ENCODE data around the gene CASZ1.
A peak's percentile ranks its signal among the peaks of the same experiment; 100 is the strongest.

The CASZ1 gene

DNA sequence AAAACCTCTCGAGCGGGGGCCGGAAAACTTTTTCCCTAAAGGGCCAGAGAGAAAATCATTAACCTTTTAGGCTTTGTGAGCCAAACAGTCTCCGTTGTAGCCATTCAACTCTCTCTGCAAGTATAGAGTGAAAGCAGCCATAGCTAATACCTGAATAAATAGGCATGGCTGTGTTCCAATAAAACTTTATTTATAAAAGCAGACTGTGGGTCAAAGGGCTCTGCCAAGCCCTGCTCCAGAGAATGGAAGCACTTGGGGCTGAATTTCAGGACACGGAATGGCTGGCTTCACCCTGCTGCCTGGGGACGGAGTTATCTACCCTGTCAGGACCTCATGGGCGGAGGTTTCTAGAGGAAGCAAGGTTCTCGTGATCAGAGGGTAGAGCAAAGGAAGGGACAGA is 92.7 kb downstream of the CASZ1 start:
- no peak for DNase-seq

DNA sequence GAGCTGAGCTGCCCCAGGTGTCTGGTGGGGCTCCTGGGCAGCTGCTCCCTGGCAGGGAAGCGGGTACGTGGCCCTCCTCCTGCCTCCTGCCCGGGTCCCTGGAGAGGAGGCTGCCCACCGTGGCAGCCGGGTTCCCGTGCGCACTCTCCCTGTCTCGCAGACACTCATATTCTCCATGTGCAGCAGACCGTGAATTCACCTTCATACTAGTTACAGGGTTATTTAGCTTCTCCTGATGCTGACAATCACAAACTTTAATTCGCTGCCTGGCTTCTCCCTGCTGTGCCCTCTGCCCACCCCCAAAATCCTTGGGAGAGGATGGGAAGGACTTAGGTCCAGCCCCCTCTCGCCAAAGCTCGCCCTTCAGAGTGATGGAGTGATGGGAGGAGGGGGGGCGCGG is 95.3 kb downstream of the CASZ1 start:
- peak; percentile 93 for DNase-seq

DNA sequence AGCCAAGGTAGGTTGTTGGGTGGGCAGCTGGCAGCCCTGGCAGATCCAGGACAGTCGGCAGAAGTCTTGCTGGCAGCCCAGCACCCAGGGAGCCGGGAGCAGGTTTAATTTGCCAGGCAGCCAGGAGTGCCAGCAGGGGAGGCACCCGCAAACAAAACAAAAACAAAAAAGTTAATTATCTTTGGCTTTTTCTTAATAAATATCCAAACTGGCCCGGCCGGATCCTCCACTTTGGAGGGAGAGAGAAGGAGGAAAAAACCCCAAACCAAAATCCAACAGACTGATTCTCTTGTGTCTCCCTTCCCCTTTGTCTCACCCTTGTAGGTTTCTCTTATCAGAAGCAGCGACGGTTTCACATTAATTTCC is 97.0 kb downstream of the CASZ1 start:
- no peak for DNase-seq

DNA sequence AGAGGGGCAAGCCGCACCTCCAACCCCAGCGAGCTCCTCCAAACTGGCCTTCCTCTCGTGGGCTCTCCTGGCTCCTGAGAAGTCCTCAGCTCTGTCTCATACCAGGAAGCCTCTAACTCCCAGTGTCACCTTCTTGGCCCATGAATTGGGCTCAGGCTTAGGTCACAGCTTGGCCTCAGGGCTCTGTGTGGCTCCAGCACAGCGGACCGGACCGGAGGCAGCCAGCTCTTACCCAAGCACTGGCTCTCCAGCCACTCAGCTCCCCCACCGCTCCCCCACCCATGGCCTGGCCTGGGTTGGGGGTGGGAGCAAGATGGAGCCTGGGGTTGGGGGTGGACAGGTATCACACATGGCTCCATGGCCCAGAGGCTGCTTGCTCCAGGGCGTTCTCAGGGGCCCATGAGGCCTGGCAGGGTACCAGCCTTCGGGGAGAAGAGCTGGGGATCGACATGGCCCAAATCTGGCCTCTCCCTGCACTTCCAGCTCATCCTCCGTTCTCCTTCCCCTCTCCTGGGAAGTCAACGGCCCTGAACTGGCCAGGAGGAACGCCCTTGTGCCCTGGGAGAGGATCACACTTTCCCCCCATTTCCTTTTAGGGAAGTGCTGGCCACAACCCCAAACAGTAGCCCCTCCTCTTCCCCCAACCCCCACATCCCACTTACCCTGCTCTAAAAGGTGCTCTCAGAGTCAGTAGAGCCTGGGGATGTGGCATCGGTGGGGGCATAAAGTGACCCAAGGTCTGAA is 97.5 kb downstream of the CASZ1 start:
- DNase-seq: no peak

DNA sequence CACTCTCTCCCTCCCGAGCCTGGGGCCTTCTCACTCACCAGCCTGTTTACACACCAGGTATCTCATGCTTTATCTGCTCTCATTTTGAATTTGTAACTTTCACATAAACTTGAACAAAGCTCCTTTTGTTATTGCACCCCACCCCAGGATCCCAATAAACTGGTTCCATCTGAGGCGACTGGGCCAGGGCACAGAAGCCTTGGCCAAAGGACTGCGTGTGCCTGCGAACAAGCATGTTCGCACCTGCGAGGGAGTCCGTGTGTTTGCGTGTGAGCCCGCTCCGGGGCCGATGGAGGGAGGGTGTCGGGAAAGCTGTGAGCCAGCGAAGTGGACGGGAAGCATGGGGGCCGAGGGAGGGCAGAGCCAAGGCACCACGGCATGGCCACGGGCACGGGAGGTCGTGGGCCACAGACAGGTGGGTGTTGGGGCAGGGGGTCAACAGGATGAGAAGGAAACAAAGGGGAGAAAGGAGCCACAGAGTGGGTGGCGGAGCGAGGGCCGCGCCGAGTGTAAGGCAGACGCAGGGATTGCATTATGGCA is 98.8 kb downstream of the CASZ1 start:
- no peak for DNase-seq

DNA sequence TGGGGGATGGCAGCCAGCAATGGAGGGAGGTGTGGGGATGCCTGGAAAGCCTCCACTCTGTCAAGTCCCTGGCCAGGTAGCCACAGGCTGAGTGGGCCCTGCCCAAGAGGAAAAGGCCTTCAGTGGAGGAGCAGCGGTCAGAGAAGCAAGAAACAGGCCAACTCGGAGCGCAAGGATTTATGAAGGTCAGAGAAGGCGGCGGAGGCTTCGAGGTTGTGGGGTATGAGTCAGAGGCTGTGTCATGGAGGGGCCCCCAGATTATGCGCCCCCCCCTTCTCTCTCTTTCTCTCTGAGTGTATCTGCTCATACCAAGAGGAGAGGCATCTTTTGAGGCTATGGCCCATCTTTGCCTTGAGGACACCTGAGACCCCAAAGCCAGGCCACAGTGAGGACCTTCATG is 99.5 kb downstream of the CASZ1 start:
- no peak for DNase-seq

DNA sequence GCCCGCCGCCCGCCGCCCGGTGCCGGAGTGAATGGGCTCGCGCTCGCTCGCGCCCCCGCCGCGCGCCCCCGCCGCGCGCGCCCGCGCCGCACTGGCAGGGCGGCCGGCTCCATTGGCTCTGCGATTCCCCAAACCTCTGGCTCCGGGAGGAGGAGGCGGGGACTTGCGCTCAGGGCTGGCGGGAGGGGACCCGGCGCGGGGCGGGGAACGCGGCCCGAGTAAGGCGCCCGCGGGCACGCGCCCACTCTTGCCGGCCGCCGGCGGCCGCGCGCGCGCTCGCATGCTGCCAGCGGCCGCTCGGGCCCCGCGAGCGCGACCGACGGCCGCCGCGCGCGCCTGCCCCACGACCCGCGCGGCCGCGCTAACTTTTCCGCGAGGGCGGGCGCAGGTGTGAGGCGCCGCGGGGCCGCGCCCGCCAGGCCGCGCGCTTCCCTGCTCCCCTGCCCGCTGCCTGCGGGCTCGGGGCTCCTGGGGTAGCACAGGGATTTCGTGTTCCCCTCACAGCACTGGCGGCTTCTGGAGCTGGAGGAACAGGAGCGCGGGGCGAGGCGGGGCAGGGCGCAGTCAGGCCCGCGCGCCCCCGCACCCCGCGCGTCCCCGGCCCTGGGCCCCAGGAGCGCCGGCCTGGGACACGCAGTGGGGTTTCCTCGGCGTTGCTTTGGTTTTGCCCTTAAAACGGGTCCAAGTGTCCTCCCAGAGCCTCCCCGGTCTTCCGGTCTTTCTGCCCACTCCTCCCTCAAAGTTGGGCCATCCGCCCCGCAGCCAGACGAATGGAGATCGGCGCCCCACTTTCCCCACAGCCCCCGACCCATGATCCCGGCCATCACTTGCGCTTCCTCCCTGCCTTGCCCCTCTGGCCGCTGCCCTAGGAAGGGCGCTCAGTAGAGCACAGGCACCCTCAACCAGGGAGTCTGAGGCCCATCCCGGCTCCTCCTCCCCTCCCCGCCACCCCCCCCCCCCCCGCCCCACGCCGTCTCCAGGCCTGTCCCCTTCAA is 101.5 kb downstream of the CASZ1 start:
- peak; percentile 98 for DNase-seq

DNA sequence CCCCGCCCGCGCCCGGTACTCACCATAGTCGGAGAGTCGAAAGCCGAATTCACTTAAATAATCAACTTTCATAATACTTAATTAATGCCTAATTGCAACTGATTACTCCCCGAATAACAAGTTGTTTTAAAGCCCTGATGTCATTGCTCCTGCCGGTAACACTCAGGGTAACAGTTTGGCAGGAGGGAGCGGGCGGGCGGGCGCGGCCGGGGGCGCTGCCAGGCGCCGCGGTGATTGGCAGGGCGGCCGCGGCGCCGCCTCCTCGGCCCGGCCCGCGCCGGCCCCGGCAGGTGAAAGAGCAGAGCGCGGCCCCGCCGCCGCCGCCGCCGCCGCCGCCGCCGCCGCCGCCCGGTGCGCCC is 102.2 kb downstream of the CASZ1 start:
- peak; percentile 98 for DNase-seq

DNA sequence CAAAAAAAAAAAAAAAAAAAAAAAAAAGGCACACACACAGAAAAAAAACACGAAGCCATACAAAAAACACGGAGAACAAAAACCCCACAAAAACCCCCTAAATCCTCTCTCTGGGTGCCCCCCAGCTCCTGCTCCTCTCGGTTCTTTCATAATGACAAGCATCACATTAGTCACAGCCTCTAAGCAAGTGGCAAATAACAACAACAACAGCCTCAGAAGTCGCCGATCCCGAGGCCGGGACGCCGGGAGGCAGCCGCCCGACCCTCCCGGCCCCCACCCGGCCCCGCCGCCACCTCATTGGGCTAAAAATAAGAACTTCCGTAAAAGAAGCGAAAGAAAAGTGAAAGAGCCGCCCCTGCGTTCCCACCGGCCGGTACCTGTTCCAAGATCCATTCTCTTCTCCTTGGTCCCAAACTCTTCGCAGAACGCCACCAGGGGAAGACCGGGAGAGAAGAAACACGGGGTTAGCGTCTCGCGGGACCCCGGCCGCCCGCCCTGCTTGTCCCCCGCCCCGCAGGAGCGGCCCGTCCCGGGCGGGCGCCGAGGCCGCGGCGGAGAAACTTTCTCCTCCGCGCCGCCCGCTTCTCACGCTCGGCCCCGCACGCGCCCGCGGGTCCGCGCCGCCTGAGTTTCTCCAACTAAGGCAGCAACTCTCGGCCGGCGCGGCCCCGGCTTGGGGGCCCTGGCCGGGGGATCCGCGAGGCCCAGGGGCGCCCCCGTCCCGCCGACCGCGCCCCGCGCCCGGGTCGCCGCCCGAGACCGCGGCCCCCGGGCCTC is 102.8 kb downstream of the CASZ1 start:
- DNase-seq: peak; percentile 85

DNA sequence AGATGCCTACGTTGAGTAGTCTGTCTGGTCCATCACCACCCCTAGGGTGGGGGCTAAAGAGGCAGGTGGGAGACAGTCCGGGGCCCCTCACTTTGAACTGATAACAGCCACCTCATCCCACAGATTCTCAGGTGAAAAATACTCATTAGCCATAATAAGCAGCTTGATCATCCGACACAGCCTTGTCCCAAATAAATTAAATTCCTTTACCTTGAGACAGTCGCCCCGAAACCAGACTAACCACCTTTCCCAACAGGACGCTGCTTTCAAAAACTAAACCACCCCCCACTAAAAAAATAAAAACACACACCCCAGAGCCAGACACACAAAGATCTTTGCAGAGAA is 103.3 kb downstream of the CASZ1 start:
- no peak for DNase-seq

DNA sequence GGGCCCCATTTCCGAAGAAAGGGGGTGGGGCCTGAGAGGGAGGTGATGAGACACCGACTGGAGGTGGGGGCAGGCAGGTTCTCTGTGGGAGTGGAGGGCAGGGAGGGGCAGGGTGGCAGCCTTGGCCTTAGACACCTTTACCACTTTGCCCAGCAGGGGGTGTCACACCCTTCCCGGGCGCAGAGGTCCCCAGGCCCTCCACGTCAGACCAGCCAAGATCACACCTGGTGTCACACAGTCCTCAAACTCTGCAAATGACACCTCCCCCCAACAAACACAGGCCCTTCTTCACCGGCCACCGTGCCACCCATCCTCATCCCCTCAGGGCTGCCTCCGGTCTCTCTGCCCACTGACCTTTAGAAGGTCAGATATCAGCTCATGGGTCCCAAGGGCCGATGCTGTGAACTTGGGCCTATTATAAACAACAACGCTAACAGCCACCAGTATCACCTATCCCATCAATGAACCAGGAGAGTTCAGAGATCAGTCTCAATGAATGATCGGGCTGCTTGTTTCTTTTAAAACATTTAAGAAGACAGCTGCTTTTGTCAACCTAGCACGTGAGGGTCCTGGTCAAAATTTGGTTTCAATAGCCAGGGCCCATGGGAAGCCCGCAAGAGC is 103.9 kb downstream of the CASZ1 start:
- peak; percentile 96 for DNase-seq

DNA sequence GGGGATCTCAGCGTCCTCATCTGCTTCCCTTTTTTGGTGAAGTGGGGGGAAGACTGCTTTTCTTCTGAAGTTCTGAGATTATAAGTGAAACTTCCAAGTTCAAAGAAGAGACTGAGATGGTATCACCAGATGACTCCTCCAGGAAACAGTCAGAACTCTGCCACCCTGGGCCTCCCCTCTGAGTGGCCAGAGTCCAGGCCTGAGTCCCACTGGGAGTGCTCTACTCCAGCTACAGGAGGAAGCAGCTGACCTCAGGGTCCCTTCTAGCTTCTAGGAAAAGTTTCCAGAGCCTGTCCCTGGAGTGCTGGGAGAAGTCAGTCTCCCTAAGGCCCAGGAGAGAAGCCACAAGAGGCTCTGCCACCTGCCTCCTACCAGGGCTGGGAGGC is 104.7 kb downstream of the CASZ1 start:
- no peak for DNase-seq

DNA sequence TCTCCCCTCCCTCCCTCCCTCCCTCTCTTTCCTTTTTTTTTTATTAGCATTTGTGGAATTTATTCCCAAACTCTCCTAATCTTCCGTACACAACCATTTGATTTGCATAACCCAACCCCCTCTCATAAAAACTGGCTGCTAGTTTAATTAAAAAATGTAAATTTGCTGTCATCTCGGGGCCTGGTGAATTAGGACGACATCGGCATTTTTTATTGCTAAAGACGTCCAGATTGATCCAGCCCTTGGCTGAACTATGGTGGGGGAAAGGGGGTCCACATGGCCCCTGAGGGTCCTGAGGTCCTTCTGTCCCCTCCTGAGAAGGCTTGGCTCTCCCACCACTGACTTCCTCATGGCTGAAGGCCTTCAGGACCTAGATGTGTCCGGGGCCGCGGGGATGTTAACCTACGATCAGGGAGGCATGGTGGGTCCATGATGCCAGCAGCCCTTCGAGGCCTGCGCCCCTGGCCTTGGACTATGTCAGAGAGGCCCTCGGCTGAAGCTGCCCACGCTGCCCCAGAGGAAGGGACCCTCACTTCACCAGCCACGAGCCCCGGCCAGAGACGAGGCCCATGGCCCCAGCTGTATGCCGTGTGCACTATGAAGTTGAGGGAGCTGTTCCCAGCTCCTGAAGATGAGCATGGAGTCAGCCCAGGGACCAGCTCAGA is 105.2 kb downstream of the CASZ1 start:
- no peak for DNase-seq

DNA sequence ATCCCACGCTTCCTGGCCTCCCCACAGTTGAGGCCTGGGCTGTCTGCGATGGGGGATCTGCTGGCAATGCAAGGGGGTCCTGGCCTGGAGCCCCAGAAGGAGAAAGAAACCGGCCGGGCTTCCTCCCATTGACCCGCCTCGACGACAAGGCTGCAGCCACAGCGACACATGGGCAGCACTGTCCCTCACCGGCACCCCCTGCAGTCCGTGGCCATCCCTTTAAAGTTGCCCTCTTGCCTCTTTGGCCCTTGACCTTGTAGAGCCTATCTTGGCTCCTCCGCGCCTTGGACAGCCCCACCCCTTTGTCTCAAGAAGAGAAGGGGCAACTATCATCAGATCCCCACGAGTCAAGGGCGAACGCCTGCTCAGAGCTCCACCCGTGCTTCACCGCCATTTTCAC is 106.0 kb downstream of the CASZ1 start:
- DNase-seq: no peak

DNA sequence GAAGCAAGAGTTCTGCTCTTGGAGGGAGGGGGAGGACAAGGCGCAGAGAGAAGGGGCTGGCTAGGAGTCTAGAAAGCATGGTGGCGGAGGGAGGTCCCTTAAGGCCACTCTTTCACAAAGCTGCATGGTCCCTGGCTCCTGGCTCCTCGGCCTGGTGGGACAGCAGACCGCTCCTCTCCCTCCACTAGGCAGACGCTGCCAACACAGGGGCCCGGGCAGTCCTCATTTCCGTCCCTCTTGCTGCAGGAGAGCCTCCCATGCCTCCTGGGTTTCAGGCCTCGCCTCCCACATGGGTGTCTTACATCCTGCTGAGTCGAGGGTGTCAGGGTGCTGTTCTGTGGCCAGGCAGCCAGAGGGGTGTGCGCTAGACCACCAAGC is 108.0 kb downstream of the CASZ1 start:
- DNase-seq: no peak

DNA sequence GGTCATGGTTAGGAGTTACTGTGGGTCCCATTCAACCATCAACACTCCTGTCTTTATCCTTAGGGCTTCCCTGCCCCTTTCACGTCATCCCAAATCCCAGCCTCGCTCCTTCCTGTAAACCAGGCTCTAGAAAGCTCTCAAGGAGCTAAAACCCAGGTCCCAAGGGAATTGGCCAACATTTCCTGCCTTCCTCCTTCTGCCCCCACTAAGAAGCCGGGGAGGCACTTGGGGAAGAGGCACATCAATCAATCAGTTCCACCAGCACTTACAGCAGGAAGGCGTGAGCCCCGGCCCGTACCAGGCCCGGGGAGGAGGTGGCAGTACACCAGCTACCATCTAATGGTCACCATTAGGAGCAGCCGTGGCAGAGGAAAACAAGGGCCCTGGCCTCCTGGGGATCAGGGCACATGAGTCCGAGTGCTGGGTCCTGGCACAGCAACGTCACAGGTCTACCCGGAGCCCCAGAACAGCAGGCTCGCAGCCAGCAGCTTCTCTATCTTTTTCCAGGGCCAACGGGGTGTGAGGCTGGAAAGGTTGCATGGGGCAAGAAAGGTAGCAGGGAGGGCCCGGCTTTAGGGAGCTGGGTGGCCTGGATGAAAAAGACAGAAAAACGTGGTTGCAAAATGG is 108.6 kb downstream of the CASZ1 start:
- DNase-seq: no peak

DNA sequence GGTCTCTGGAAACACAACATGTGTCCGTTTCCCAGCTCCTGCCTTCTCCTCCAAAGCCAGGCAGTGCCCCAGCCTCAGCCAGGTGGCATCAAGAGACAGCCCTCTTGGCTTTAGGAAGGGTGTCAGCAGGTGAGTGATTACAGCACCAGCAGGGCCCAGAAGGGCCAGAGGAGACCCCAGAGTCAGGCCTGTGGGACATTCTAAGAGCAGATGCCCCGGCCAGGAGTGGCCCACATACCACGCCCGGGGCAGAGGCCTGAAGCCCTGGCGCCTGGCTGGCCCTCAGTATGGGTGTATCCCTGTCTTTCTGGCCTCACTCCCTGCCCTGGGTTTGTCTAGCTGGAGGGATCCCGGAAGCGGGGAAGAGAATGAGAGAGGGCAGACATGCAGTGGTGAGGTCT is 109.2 kb downstream of the CASZ1 start:
- DNase-seq: peak; percentile 94

DNA sequence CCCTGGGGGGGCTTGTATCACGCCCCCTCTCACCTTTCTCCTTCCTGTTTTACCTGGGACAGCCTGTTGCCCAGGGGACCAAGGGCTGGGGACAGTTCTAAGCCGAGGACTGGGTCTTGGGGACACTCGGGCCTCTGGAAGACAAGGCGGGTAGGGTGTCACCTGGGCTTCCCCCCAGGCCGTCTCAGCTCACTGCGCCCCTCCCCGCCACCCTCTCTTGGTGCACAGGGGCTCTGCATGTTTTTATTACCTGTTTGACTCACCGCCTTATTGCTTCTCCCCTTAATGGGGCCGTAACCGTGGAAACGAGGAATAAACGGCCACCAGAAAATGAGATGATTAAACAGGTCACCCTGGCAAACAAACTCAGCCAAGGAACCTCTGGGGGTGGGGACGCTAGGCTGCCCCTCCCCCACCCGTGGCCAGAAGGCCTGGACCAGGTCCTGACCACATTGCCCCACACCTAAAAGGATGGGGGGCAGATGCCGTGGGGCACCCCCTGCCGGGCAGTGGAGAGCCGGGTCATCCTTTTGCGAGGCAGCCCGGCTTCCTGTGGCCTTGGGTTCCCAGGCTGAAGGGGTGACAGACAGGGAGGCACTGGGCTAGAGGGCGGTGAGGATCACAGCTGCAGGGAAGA is 109.9 kb downstream of the CASZ1 start:
- DNase-seq: peak; percentile 94

DNA sequence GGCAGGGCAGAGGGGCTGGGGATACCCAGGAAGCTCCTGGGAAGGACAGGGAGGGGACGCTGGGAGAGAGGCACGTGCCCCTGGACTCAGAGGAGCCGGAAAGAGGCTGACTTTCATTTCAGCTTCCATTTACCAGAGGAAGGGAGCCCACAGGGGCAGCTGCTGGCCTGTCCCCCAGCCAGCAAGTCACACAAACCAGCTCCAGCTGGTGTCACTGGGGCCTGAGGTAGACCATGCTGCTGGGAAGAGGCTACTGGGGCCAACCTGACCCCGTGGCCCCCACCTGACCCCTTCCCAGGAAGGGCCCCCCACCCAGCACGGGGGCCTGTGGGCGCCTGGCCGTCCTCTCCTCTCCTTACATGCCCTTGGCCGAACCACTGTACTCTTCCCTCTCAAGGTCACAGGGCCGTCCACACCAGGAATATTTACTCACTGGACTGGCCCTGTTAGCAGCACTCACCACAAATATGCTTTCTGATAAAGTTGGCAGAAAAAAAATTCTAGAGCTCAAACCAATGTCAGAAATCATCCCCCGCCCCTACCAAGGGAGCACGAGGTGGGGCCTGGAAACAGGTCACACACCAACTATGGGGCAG is 110.5 kb downstream of the CASZ1 start:
- no peak for DNase-seq

DNA sequence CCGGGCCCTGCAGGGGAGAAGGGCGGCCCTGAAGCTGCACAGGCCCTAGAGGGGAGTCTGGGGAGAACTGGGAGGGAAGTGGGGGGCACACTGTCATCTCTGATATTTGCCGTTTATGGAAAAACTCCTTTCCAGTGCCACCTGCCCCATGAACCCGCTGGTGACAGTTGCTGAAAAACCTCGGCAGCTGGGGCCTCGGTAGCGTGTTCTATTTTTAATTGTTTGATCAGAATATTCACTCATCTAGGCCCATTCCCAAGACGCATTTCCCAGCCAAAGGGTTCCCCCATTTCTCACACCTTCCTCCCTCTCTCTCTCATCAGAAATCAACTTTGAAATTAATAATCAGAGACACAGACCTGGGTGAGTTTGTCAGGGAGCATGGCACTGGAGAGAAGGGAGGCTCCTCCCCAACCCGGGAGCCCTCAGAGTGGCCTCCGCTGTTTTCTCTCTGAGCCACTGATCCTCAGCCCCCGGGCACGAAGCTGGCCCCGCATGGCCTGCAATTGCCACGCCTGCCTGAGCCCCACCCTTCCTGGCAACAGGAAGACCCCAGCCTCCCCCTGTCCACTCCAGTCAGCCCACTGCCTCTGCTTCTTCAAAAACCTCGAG is 111.1 kb downstream of the CASZ1 start:
- no peak for DNase-seq
